B cell (primary cell): Measurements from ENCODE around the gene RBL1.

Experiments used
- EZH2 ChIP-seq: IDR thresholded peaks from 2 replicates; pipeline ENCODE4 v1.6.1; 2012; ENCODE audit warnings: borderline replicate concordance, low read depth, mild to moderate bottlenecking, moderate library complexity, low read length; ENCODE audit not compliant: insufficient read depth, poor library complexity, severe bottlenecking
- TF ChIP-seq, protein P1 (sequence below): fragments of 200-600 bp; IDR thresholded peaks from one replicate; pipeline ENCODE4 v1.8.0; 2022; ENCODE audit warnings: antibody characterized with exemption, mild to moderate bottlenecking

DNA sequence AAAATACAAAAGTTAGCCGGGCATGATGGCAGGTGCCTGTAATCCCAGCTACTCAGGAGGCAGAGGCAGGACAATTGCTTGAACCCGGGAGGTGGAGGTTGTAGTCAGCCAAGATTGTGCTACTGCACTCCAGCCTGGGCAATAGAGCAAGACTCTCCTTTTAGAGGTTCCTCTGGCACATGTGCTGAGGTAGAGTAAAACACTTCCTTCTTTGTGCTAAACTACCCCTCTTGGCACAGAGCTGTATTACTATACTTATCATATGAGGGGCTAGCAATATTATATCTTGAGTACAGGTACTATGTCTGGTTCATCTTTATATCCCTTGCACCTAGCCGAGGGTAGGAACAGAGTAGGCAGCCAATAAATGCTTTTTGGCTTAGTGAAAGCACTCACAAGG lies 104.1 kb downstream of the RBL1 start:
- TF ChIP-seq, protein P1, sequence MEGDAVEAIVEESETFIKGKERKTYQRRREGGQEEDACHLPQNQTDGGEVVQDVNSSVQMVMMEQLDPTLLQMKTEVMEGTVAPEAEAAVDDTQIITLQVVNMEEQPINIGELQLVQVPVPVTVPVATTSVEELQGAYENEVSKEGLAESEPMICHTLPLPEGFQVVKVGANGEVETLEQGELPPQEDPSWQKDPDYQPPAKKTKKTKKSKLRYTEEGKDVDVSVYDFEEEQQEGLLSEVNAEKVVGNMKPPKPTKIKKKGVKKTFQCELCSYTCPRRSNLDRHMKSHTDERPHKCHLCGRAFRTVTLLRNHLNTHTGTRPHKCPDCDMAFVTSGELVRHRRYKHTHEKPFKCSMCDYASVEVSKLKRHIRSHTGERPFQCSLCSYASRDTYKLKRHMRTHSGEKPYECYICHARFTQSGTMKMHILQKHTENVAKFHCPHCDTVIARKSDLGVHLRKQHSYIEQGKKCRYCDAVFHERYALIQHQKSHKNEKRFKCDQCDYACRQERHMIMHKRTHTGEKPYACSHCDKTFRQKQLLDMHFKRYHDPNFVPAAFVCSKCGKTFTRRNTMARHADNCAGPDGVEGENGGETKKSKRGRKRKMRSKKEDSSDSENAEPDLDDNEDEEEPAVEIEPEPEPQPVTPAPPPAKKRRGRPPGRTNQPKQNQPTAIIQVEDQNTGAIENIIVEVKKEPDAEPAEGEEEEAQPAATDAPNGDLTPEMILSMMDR: no peak
- no peak for TF ChIP-seq EZH2
